Effector memory CD4-positive, alpha-beta T cell (primary cell): ENCODE measurements around the gene FAM151A.

Source experiments
- DNase-seq, 3 donors: peaks; one replicate each; pipeline ENCODE4 v3.0.0-alpha.2; 2020
- H3K27ac ChIP-seq: 2 replicates; pipeline ENCODE4 v1.7.0; 2013; ENCODE audit warnings: mild to moderate bottlenecking, low read length, moderate library complexity; ENCODE audit not compliant: insufficient read depth, poor library complexity, severe bottlenecking
- H3K27me3 ChIP-seq: replicated peaks from 2 replicates; pipeline ENCODE4 v1.7.0; 2013; ENCODE audit warnings: mild to moderate bottlenecking, low read length; ENCODE audit not compliant: insufficient read depth, control insufficient read depth, poor library complexity, severe bottlenecking
- H3K36me3 ChIP-seq: 2 replicates; pipeline ENCODE4 v1.7.0; 2013; ENCODE audit warnings: mild to moderate bottlenecking, low read length, moderate library complexity; ENCODE audit not compliant: control insufficient read depth, insufficient read depth
- H3K4me1 ChIP-seq: 2 replicates; pipeline ENCODE4 v1.7.0; 2013; ENCODE audit warnings: low read length, mild to moderate bottlenecking; ENCODE audit not compliant: control insufficient read depth, insufficient read depth, poor library complexity, severe bottlenecking
- H3K4me3 ChIP-seq: 2 replicates; pipeline ENCODE4 v1.7.0; 2013; ENCODE audit warnings: low read length, low read depth, mild to moderate bottlenecking; ENCODE audit not compliant: insufficient read depth, poor library complexity, severe bottlenecking
- H3K9me3 ChIP-seq: 2 replicates; pipeline ENCODE4 v1.7.0; 2013; ENCODE audit warnings: mild to moderate bottlenecking, low read length, moderate library complexity; ENCODE audit not compliant: control insufficient read depth

Gene FAM151A

GRCh38 chr1:54652168-54652567, 28.8 kb upstream of the FAM151A start:
- Histone ChIP-seq H3K4me1 (no peaks in the 10 kb centered on the region), H3K27ac (no peak overlapping the region), H3K36me3 (no peaks in the 10 kb centered on the region), H3K4me3 (no peak overlapping the region), H3K27me3 (no peaks in the 10 kb centered on the region), H3K9me3 (no peaks in the 10 kb centered on the region)
- no peak for DNase-seq

- no peak overlapping the region for H3K4me3 ChIP-seq
- no peak overlapping the region for H3K27ac ChIP-seq
- no peaks in the 10 kb centered on the region for H3K27me3 ChIP-seq
- no peak for DNase-seq
- no peaks in the 10 kb centered on the region for H3K9me3 ChIP-seq
- no peaks in the 10 kb centered on the region for H3K4me1 ChIP-seq
- no peaks in the 10 kb centered on the region for H3K36me3 ChIP-seq
Measured at GRCh38 chr1:54651608-54652007, 28.3 kb upstream of the FAM151A start.

GRCh38 chr1:54650417-54650816, 27.1 kb upstream of the FAM151A start:
- Histone ChIP-seq H3K36me3 (no peaks in the 10 kb centered on the region), H3K9me3 (no peaks in the 10 kb centered on the region), H3K4me3 (no peak overlapping the region), H3K27ac (no peak overlapping the region), H3K27me3 (no peaks in the 10 kb centered on the region), H3K4me1 (no peaks in the 10 kb centered on the region)
- DNase-seq: no peak

- H3K36me3 ChIP-seq: no peaks in the 10 kb centered on the region
- H3K4me1 ChIP-seq: no peaks in the 10 kb centered on the region
- no peak overlapping the region for H3K27ac ChIP-seq
- no peak for DNase-seq
- H3K9me3 ChIP-seq: no peaks in the 10 kb centered on the region
- no peak overlapping the region for H3K4me3 ChIP-seq
- no peaks in the 10 kb centered on the region for H3K27me3 ChIP-seq
Measured at GRCh38 chr1:54649921-54650320, 26.6 kb upstream of the FAM151A start.

GRCh38 chr1:54649130-54649898, 26.0 kb upstream of the FAM151A start:
- Histone ChIP-seq H3K9me3 (no peaks in the 10 kb centered on the region), H3K4me3 (no peak overlapping the region), H3K27me3 (no peaks in the 10 kb centered on the region), H3K4me1 (no peaks in the 10 kb centered on the region), H3K36me3 (no peaks in the 10 kb centered on the region), H3K27ac (no peak overlapping the region)
- DNase-seq: no peak

- DNase-seq: no peak
- H3K27me3 ChIP-seq: no peaks in the 10 kb centered on the region
Measured at GRCh38 chr1:54645806-54646676, 22.7 kb upstream of the FAM151A start.

GRCh38 chr1:54643736-54644135, 20.4 kb upstream of the FAM151A start:
- Histone ChIP-seq H3K9me3 (no peaks in the 10 kb centered on the region), H3K36me3 (no peaks in the 10 kb centered on the region), H3K4me1 (no peaks in the 10 kb centered on the region), H3K4me3 (no peak overlapping the region), H3K27me3 (no peaks in the 10 kb centered on the region), H3K27ac (no peak overlapping the region)
- DNase-seq: no peak

More at GRCh38 chr1:54645806-54646676, 22.7 kb upstream of the FAM151A start:
- Histone ChIP-seq H3K36me3 (no peaks in the 10 kb centered on the region), H3K9me3 (no peaks in the 10 kb centered on the region), H3K27ac (no peak overlapping the region), H3K4me3 (no peak overlapping the region), H3K4me1 (no peaks in the 10 kb centered on the region)

GRCh38 chr1:54640863-54641836, 17.8 kb upstream of the FAM151A start, which contains the start of gene MROH7:
Gene MROH7 (plus strand): TSS chr1:54641786. CDS start chr1:54652927, 11,141 bp downstream.
- no peak for DNase-seq
- no peaks in the 10 kb centered on the region for H3K27me3 ChIP-seq
- no peak within 1 kb of the TSS for H3K27ac ChIP-seq
- H3K4me3 ChIP-seq: no peak within 1 kb of the TSS
- H3K4me1 ChIP-seq: no peaks in the 10 kb centered on the region
- no peaks in the 10 kb centered on the region for H3K36me3 ChIP-seq
- H3K9me3 ChIP-seq: no peaks in the 10 kb centered on the region

GRCh38 chr1:54640361-54640760, 17.0 kb upstream of the FAM151A start:
- H3K27ac ChIP-seq: no peak overlapping the region
- DNase-seq: no peak
- no peaks in the 10 kb centered on the region for H3K36me3 ChIP-seq
- no peaks in the 10 kb centered on the region for H3K9me3 ChIP-seq
- H3K27me3 ChIP-seq: no peaks in the 10 kb centered on the region
- H3K4me1 ChIP-seq: no peaks in the 10 kb centered on the region
- H3K4me3 ChIP-seq: no peak overlapping the region
